ENCODE data around the gene ITGA3.

The ITGA3 gene

GRCh38 chr17:50087912-50088405 is 32.0 kb downstream of the ITGA3 start:
- Histone ChIP-seq H3K27me3 (ENCODE audit: control insufficient read depth, insufficient read depth, low read length) (no peaks in the 10 kb centered on the region), H3K27ac (ENCODE audit: low read depth, low read length) (no peak overlapping the region), H3K4me1 (ENCODE audit: control insufficient read depth, insufficient read depth, low read length) (no peaks in the 10 kb centered on the region), H3K4me3 (ENCODE audit: low read depth, low read length) (no peak overlapping the region), H3K36me3 (ENCODE audit: control insufficient read depth, insufficient read depth, low read length) (no peaks in the 10 kb centered on the region), H3K9me3 (ENCODE audit: control insufficient read depth, insufficient read depth, low read length) (no peaks in the 10 kb centered on the region), H3K9ac (ENCODE audit: low read depth, low read length) (no peak overlapping the region)

GRCh38 chr17:50088952-50089825 is 33.3 kb downstream of the ITGA3 start:
- H3K4me1 ChIP-seq (ENCODE audit: control insufficient read depth, insufficient read depth, low read length) = 0 out of 2 replicates have a peak, but pooled peaks cover 3% of the 10 kb centered on the region
- no peaks in the 10 kb centered on the region for H3K36me3 ChIP-seq (ENCODE audit: control insufficient read depth, insufficient read depth, low read length)
- no peak overlapping the region for H3K27ac ChIP-seq (ENCODE audit: low read depth, low read length)
- H3K4me3 ChIP-seq (ENCODE audit: low read depth, low read length) = no peak overlapping the region
- 0 out of 2 replicates have a peak, but pooled peaks cover 4% of the 10 kb centered on the region for H3K27me3 ChIP-seq (ENCODE audit: control insufficient read depth, insufficient read depth, low read length)
- no peak overlapping the region for H3K9ac ChIP-seq (ENCODE audit: low read depth, low read length)
- no peaks in the 10 kb centered on the region for H3K9me3 ChIP-seq (ENCODE audit: control insufficient read depth, insufficient read depth, low read length)

GRCh38 chr17:50090071-50090470 is 34.2 kb downstream of the ITGA3 start:
- H3K9ac ChIP-seq (ENCODE audit: low read depth, low read length) = no peak overlapping the region
- no peaks in the 10 kb centered on the region for H3K36me3 ChIP-seq (ENCODE audit: control insufficient read depth, insufficient read depth, low read length)
- H3K4me3 ChIP-seq (ENCODE audit: low read depth, low read length) = no peak overlapping the region
- 0 out of 2 replicates have a peak, but pooled peaks cover 4% of the 10 kb centered on the region for H3K27me3 ChIP-seq (ENCODE audit: control insufficient read depth, insufficient read depth, low read length)
- no peak overlapping the region for H3K27ac ChIP-seq (ENCODE audit: low read depth, low read length)
- 0 out of 2 replicates have a peak, but pooled peaks cover 3% of the 10 kb centered on the region for H3K4me1 ChIP-seq (ENCODE audit: control insufficient read depth, insufficient read depth, low read length)
- H3K9me3 ChIP-seq (ENCODE audit: control insufficient read depth, insufficient read depth, low read length) = no peaks in the 10 kb centered on the region

GRCh38 chr17:50090971-50091917 is 35.3 kb downstream of the ITGA3 start:
- Histone ChIP-seq H3K9me3 (ENCODE audit: control insufficient read depth, insufficient read depth, low read length) (no peaks in the 10 kb centered on the region), H3K36me3 (ENCODE audit: control insufficient read depth, insufficient read depth, low read length) (no peaks in the 10 kb centered on the region), H3K27ac (ENCODE audit: low read depth, low read length) (no peak overlapping the region), H3K9ac (ENCODE audit: low read depth, low read length) (no peak overlapping the region), H3K4me1 (ENCODE audit: control insufficient read depth, insufficient read depth, low read length) (peaks cover 9% of the 10 kb centered on the region; the same call in 1 of the 2 replicates), H3K27me3 (ENCODE audit: control insufficient read depth, insufficient read depth, low read length) (0 out of 2 replicates have a peak, but pooled peaks cover 4% of the 10 kb centered on the region), H3K4me3 (ENCODE audit: low read depth, low read length) (no peak overlapping the region)

GRCh38 chr17:50091918-50092285 is 36.0 kb downstream of the ITGA3 start:
- no peak overlapping the region for H3K9ac ChIP-seq (ENCODE audit: low read depth, low read length)
- no peaks in the 10 kb centered on the region for H3K9me3 ChIP-seq (ENCODE audit: control insufficient read depth, insufficient read depth, low read length)
- H3K4me3 ChIP-seq (ENCODE audit: low read depth, low read length) = no peak overlapping the region
- H3K4me1 ChIP-seq (ENCODE audit: control insufficient read depth, insufficient read depth, low read length) = peaks cover 9% of the 10 kb centered on the region; the same call in 1 of the 2 replicates
- H3K27ac ChIP-seq (ENCODE audit: low read depth, low read length) = no peak overlapping the region
- H3K27me3 ChIP-seq (ENCODE audit: control insufficient read depth, insufficient read depth, low read length) = 0 out of 2 replicates have a peak, but pooled peaks cover 4% of the 10 kb centered on the region
- no peaks in the 10 kb centered on the region for H3K36me3 ChIP-seq (ENCODE audit: control insufficient read depth, insufficient read depth, low read length)

GRCh38 chr17:50093246-50093645 is 37.3 kb downstream of the ITGA3 start:
- H3K9me3 ChIP-seq (ENCODE audit: control insufficient read depth, insufficient read depth, low read length) = no peaks in the 10 kb centered on the region
- no peak overlapping the region for H3K9ac ChIP-seq (ENCODE audit: low read depth, low read length)
- no peak overlapping the region for H3K27ac ChIP-seq (ENCODE audit: low read depth, low read length)
- peaks cover 9% of the 10 kb centered on the region; the same call in 1 of the 2 replicates for H3K4me1 ChIP-seq (ENCODE audit: control insufficient read depth, insufficient read depth, low read length)
- no peak overlapping the region for H3K4me3 ChIP-seq (ENCODE audit: low read depth, low read length)
- H3K27me3 ChIP-seq (ENCODE audit: control insufficient read depth, insufficient read depth, low read length) = 0 out of 2 replicates have a peak, but pooled peaks cover 4% of the 10 kb centered on the region
- no peaks in the 10 kb centered on the region for H3K36me3 ChIP-seq (ENCODE audit: control insufficient read depth, insufficient read depth, low read length)

- H3K27ac ChIP-seq (ENCODE audit: low read depth, low read length) = no peak overlapping the region
- H3K27me3 ChIP-seq (ENCODE audit: control insufficient read depth, insufficient read depth, low read length) = 0 out of 2 replicates have a peak, but pooled peaks cover 4% of the 10 kb centered on the region
- H3K36me3 ChIP-seq (ENCODE audit: control insufficient read depth, insufficient read depth, low read length) = no peaks in the 10 kb centered on the region
- H3K9me3 ChIP-seq (ENCODE audit: control insufficient read depth, insufficient read depth, low read length) = no peaks in the 10 kb centered on the region
- H3K4me3 ChIP-seq (ENCODE audit: low read depth, low read length) = no peak overlapping the region
- peaks cover 9% of the 10 kb centered on the region; the same call in 1 of the 2 replicates for H3K4me1 ChIP-seq (ENCODE audit: control insufficient read depth, insufficient read depth, low read length)
- H3K9ac ChIP-seq (ENCODE audit: low read depth, low read length) = no peak overlapping the region
Observed at GRCh38 chr17:50093807-50094206, 37.9 kb downstream of the ITGA3 start.

- no peak overlapping the region for H3K9ac ChIP-seq (ENCODE audit: low read depth, low read length)
- no peak overlapping the region for H3K27ac ChIP-seq (ENCODE audit: low read depth, low read length)
- peaks cover 9% of the 10 kb centered on the region; the same call in 1 of the 2 replicates for H3K4me1 ChIP-seq (ENCODE audit: control insufficient read depth, insufficient read depth, low read length)
Observed at GRCh38 chr17:50094243-50094752, 38.4 kb downstream of the ITGA3 start.

GRCh38 chr17:50094753-50095619 is 39.1 kb downstream of the ITGA3 start, which contains the start of gene PDK2:
TSS of gene PDK2 (plus strand) at chr17:50095351. CDS start at chr17:50095436, 85 bp downstream.
- Histone ChIP-seq H3K9me3 (ENCODE audit: control insufficient read depth, insufficient read depth, low read length) (no peaks in the 10 kb centered on the region), H3K9ac (ENCODE audit: low read depth, low read length) (no peak within 1 kb of the TSS), H3K36me3 (ENCODE audit: control insufficient read depth, insufficient read depth, low read length) (no peaks in the 10 kb centered on the region), H3K27me3 (ENCODE audit: control insufficient read depth, insufficient read depth, low read length) (0 out of 2 replicates have a peak, but pooled peaks cover 4% of the 10 kb centered on the region), H3K27ac (ENCODE audit: low read depth, low read length) (peak within 1 kb of the TSS; percentile 73), H3K4me3 (ENCODE audit: low read depth, low read length) (peak within 1 kb of the TSS; percentile 86), H3K4me1 (ENCODE audit: control insufficient read depth, insufficient read depth, low read length) (peaks cover 9% of the 10 kb centered on the region; the same call in 1 of the 2 replicates)

More at GRCh38 chr17:50094243-50094752, 38.4 kb downstream of the ITGA3 start:
- H3K36me3 ChIP-seq (ENCODE audit: control insufficient read depth, insufficient read depth, low read length) = no peaks in the 10 kb centered on the region
- 0 out of 2 replicates have a peak, but pooled peaks cover 4% of the 10 kb centered on the region for H3K27me3 ChIP-seq (ENCODE audit: control insufficient read depth, insufficient read depth, low read length)
- H3K9me3 ChIP-seq (ENCODE audit: control insufficient read depth, insufficient read depth, low read length) = no peaks in the 10 kb centered on the region
- peak overlapping the region; percentile 86 for H3K4me3 ChIP-seq (ENCODE audit: low read depth, low read length)
